H1 (cell line): ENCODE results near the gene PDF. TPM values are rescaled to one million over a fixed set of nuclear protein-coding genes. Genes with fewer than 3 reads are reported as not detected.

ENCODE experiments used
- CTCF ChIA-PET: fragments of 300-600 bp; sonication (Branson Sonifier 250); formaldehyde crosslinking; loops from one replicate; lab custom pipeline; 2021; ENCODE audit not compliant: partially characterized antibody; lab: Charles Lee
- POLR2A ChIA-PET: fragments of 300-600 bp; sonication (Branson Sonifier 250); formaldehyde crosslinking; loops from one replicate; lab custom pipeline; 2021; ENCODE audit warnings: inconsistent platforms; ENCODE audit not compliant: partially characterized antibody; lab: Charles Lee
- DNase-seq, 2 experiments: peaks; one replicate each; pipeline versions ENCODE4 v3.0.0 to v3.0.0-alpha.2; 2010 to 2022; ENCODE audit warnings: low spot score in 2 of 2, low read depth in 1 of 2, mixed read lengths in 1 of 2
- FAIRE-seq: peaks from 2 replicates; lab custom pipeline; 2011; peaks lifted over from hg19 to GRCh38; lab: Jason Lieb, UNC
- H2AFZ ChIP-seq: 2 replicates; pipeline ENCODE4 v1.8.1; 2012; ENCODE audit warnings: low read length, inconsistent platforms
- H2AK5ac ChIP-seq: 2 replicates; pipeline ENCODE4 v1.6.1; 2013; ENCODE audit warnings: low read depth, low read length
- H2BK120ac ChIP-seq: replicated peaks from 2 replicates; pipeline ENCODE3; 2013; ENCODE audit warnings: low read depth, low read length, inconsistent platforms
- H2BK12ac ChIP-seq: 2 replicates; pipeline ENCODE4 v1.6.1; 2013; ENCODE audit warnings: low read depth, low read length
- H2BK15ac ChIP-seq: 2 replicates; pipeline ENCODE4 v1.6.1; 2013; ENCODE audit warnings: low read length
- H2BK20ac ChIP-seq: 2 replicates; pipeline ENCODE4 v1.6.1; 2013; ENCODE audit warnings: low read length
- H2BK5ac ChIP-seq: 2 replicates; pipeline ENCODE4 v1.6.1; 2013; ENCODE audit warnings: low read depth, low read length
- H3K14ac ChIP-seq: 2 replicates; pipeline ENCODE4 v1.6.1; 2013; ENCODE audit warnings: inconsistent platforms; ENCODE audit not compliant: insufficient read length
- H3K18ac ChIP-seq: 2 replicates; pipeline ENCODE4 v1.6.1; 2013; ENCODE audit warnings: low read length; ENCODE audit errors: extremely low read depth
- H3K23ac ChIP-seq: 2 replicates; pipeline ENCODE4 v1.6.1; 2013; ENCODE audit warnings: inconsistent platforms; ENCODE audit not compliant: insufficient read length
- H3K23me2 ChIP-seq: 2 replicates; pipeline ENCODE4 v1.6.1; 2013; ENCODE audit warnings: low read depth, low read length
- H3K27ac ChIP-seq: 2 replicates; pipeline ENCODE4 v1.6.1; 2011; ENCODE audit warnings: low read depth, low read length, inconsistent platforms
- H3K27me3 ChIP-seq, 4 experiments: replicated peaks in 1 of 4; 1 replicate in 1 of 4; 2 replicates in 3 of 4; pipeline versions ENCODE4 v1.6.1 to v1.8.1; 2011 to 2013; ENCODE audit warnings: low read length in 3 of 4, mild to moderate bottlenecking in 3 of 4, inconsistent platforms in 2 of 4, mixed read lengths in 2 of 4, moderate library complexity in 1 of 4; ENCODE audit not compliant: control insufficient read depth in 3 of 4, insufficient read depth in 3 of 4; ENCODE audit errors: extremely low read depth in 1 of 4
- H3K36me3 ChIP-seq, 4 experiments: 2 replicates each; pipeline versions ENCODE4 v1.6.1 to v1.8.1; 2011 to 2013; ENCODE audit warnings: mild to moderate bottlenecking in 4 of 4, low read length in 3 of 4, moderate library complexity in 2 of 4, control low read depth in 1 of 4, inconsistent platforms in 1 of 4; ENCODE audit not compliant: insufficient read depth in 4 of 4, control insufficient read depth in 2 of 4
- H3K4ac ChIP-seq: replicated peaks from 2 replicates; pipeline ENCODE3; 2013; ENCODE audit warnings: low read length, low read depth, mixed read lengths, inconsistent platforms; ENCODE audit not compliant: insufficient read length
- H3K4me1 ChIP-seq, 4 experiments: replicated peaks in 1 of 4; 1 replicate in 1 of 4; 2 replicates in 3 of 4; pipeline versions ENCODE4 v1.6.1 to v1.8.1; 2011 to 2013; ENCODE audit warnings: low read length in 3 of 4, inconsistent platforms in 2 of 4, mixed read lengths in 1 of 4; ENCODE audit not compliant: insufficient read depth in 4 of 4, control insufficient read depth in 3 of 4
- H3K4me2 ChIP-seq, 2 experiments: 2 replicates each; pipeline versions ENCODE4 v1.6.1 to v1.8.1; 2011 to 2013; ENCODE audit warnings: low read depth in 2 of 2, low read length in 2 of 2, control low read depth in 1 of 2, inconsistent platforms in 1 of 2, mild to moderate bottlenecking in 1 of 2; ENCODE audit not compliant: insufficient read depth in 1 of 2
- H3K4me3 ChIP-seq, 4 experiments: fragments of 200-600, 300-600 bp in 1 of 4; sonication (generic), shearing (Covaris generic), sonication (Bioruptor Twin) in 1 of 4; 2 replicates each; pipeline versions ENCODE4 v1.5.1 to v1.8.1; 2011 to 2016; ENCODE audit warnings: low read length in 4 of 4, low read depth in 3 of 4, control low read depth in 2 of 4, inconsistent platforms in 2 of 4, mild to moderate bottlenecking in 2 of 4, mixed read lengths in 1 of 4, moderate library complexity in 1 of 4; ENCODE audit not compliant: insufficient read depth in 2 of 4; ENCODE audit errors: extremely low read depth in 1 of 4
- H3K56ac ChIP-seq: replicated peaks from 2 replicates; pipeline ENCODE3; 2013; ENCODE audit warnings: low read depth, mild to moderate bottlenecking, mixed read lengths, low read length, inconsistent platforms; ENCODE audit not compliant: insufficient read length
- H3K79me1 ChIP-seq: 2 replicates; pipeline ENCODE4 v1.6.1; 2013; ENCODE audit warnings: low read depth, low read length, control low read depth
- H3K79me2 ChIP-seq, 2 experiments: 2 replicates each; pipeline versions ENCODE4 v1.6.1 to v1.8.1; 2012 to 2013; ENCODE audit warnings: low read length in 2 of 2, mild to moderate bottlenecking in 2 of 2, inconsistent platforms in 1 of 2; ENCODE audit not compliant: insufficient read depth in 2 of 2, control insufficient read depth in 1 of 2
- H3K9ac ChIP-seq, 4 experiments: replicated peaks in 1 of 4; 1 replicate in 1 of 4; 2 replicates in 3 of 4; pipeline versions ENCODE4 v1.6.1 to v1.8.1; 2011 to 2013; ENCODE audit warnings: low read depth in 3 of 4, low read length in 3 of 4, control low read depth in 2 of 4, mild to moderate bottlenecking in 2 of 4, moderate library complexity in 2 of 4, inconsistent platforms in 1 of 4; ENCODE audit errors: extremely low read depth in 1 of 4
- H3K9me3 ChIP-seq, 2 experiments: 2 replicates each; pipeline versions ENCODE4 v1.6.1 to v1.8.1; 2012 to 2013; ENCODE audit warnings: mild to moderate bottlenecking in 2 of 2, moderate library complexity in 2 of 2, control low read depth in 1 of 2, inconsistent platforms in 1 of 2, low read depth in 1 of 2, low read length in 1 of 2, mixed read lengths in 1 of 2; ENCODE audit not compliant: insufficient read depth in 2 of 2
- H4K20me1 ChIP-seq, 2 experiments: replicated peaks in 1 of 2; 2 replicates each; pipeline versions ENCODE3 to v1.8.1; 2011 to 2013; ENCODE audit warnings: inconsistent platforms in 2 of 2, low read length in 2 of 2, mild to moderate bottlenecking in 1 of 2; ENCODE audit not compliant: insufficient read depth in 2 of 2, control insufficient read depth in 1 of 2
- H4K5ac ChIP-seq: 2 replicates; pipeline ENCODE4 v1.6.1; 2013; ENCODE audit warnings: low read length, low read depth, mixed read lengths, inconsistent platforms; ENCODE audit not compliant: insufficient read length
- H4K8ac ChIP-seq: 2 replicates; pipeline ENCODE4 v1.8.0; 2013; ENCODE audit warnings: mild to moderate bottlenecking, moderate library complexity, low read length, inconsistent platforms; ENCODE audit not compliant: insufficient read depth; ENCODE audit errors: extremely low read depth
- H4K91ac ChIP-seq: replicated peaks from 2 replicates; pipeline ENCODE3; 2013; ENCODE audit warnings: low read length, mixed read lengths, inconsistent platforms; ENCODE audit not compliant: insufficient read length
- ATF2 ChIP-seq: IDR thresholded peaks from 2 replicates; pipeline ENCODE4 v1.6.1; 2012; ENCODE audit warnings: low read length, inconsistent platforms
- MAX ChIP-seq: IDR thresholded peaks from 2 replicates; pipeline ENCODE4 v1.6.1; 2012; ENCODE audit warnings: inconsistent platforms
- WGBS, 2 experiments: shearing (Covaris generic) in 1 of 2; methylation state at CpG; one replicate each; pipeline versions ENCODE4 v1.1.6 to v1.1.7; 2013 to 2015; ENCODE audit warnings: low lambda C conversion rate in 2 of 2, mixed read lengths in 2 of 2, inconsistent platforms in 1 of 2, low coverage in 1 of 2, missing lambda C conversion rate in 1 of 2; ENCODE audit not compliant: insufficient replicate concordance in 2 of 2, insufficient coverage in 1 of 2, insufficient read length in 1 of 2; ENCODE audit errors: extremely low coverage in 1 of 2, missing lambda C conversion rate in 1 of 2; 5-methylcytosine and 5-hydroxymethylcytosine counted together
- polyA plus RNA-seq, 7 experiments: library from polyadenylated mRNA; depleted of rRNA in 3 of 7; stranded (reverse) in 5 of 7; unstranded in 2 of 7; fragments of >200 nt in 5 of 7; fragments of 200-250 nt in 2 of 7; gene quantifications; 1 replicate in 5 of 7; 2 replicates in 1 of 7; 4 replicates in 1 of 7; pipeline versions ENCODE4 v1.2.1 to v1.2.3, GENCODE V29; 2011 to 2013; ENCODE audit warnings: missing spikeins in 2 of 7, mixed read lengths in 2 of 7
- total RNA-seq: library from RNA; stranded (reverse); fragmentation: NEBNext Ultra II Directional; extraction: Animal tissue kit (Norgen Biotek cat#: 25700); gene quantifications from 2 replicates; pipeline ENCODE4 v1.2.1, GENCODE V29; 2021

Gene PDF
- total and polyA plus RNA-seq, 2 of the 8 experiments (the other 6 are each of a cell fraction or from before 2014, with no cell fraction given), result 17.7 to 23.9 TPM

- Histone ChIP-seq H3K4me3 (no peak overlapping the region), H4K91ac (no peak overlapping the region), H3K36me3 (no peaks in the 10 kb centered on the region), H2BK12ac (no peak overlapping the region), H4K5ac (no peak overlapping the region), H3K14ac (no peak overlapping the region), H3K27me3 (no peaks in the 10 kb centered on the region), H4K8ac (no peak overlapping the region), H2AK5ac (no peak overlapping the region), H2BK120ac (no peak overlapping the region), H3K56ac (no peak overlapping the region), H3K4me1 (peaks cover 0 to 4% (median 3%) of the 10 kb centered on the region in 4 experiments; a peak in 4 of 7 replicates), H3K23ac (no peak overlapping the region), H2BK20ac (no peak overlapping the region), H3K4ac (no peak overlapping the region), H3K79me2 (peaks cover 0 to 15% of the 10 kb centered on the region in 2 experiments; a peak in 1 of 4 replicates), H3K9ac (no peak overlapping the region), H2BK5ac (no peak overlapping the region), H3K23me2 (0 out of 2 replicates have a peak, but pooled peaks cover 3% of the 10 kb centered on the region), H4K20me1 (peaks cover 5 to 6% of the 10 kb centered on the region in 2 experiments), H3K4me2 (no peak overlapping the region), H3K27ac (no peak overlapping the region), H2AFZ (no peak overlapping the region), H3K79me1 (no peaks in the 10 kb centered on the region), H3K9me3 (no peaks in the 10 kb centered on the region), H2BK15ac (no peak overlapping the region), H3K18ac (no peak overlapping the region)
- TF ChIP-seq MAX, result 0 out of 2 replicates have a peak, but pooled peaks have one; percentile 33
- TF ChIP-seq ATF2, result no peak
- no peak for DNase-seq
- no peak for FAIRE-seq
- POLR2A ChIA-PET, result interaction anchor here (1.2 to 24.8 kb wide), 3 partner anchors 8 to 178 kb away, joined by 3 to 497 read pairs (median 5); partner anchors contain the start of genes COG8, NIP7, PDF and TMED6
- WGBS, 2 experiments, result 94% methylated on average over 12 of the region's 12 CpGs; no CpG with 5 or more reads in 1 of the 2 experiments
- CTCF ChIA-PET, result no interaction called here
Measured at GRCh38 chr16:69309316-69309715, 21.1 kb downstream of the PDF start.
